ENCODE measurements around the gene CAB39L. TPM values are rescaled to one million over a fixed set of nuclear protein-coding genes. Genes with fewer than 3 reads are reported as not detected.

CAB39L gene
- polyA plus RNA-seq, 2 of the 4 experiments (the other 2 are of a cell fraction): 2.3 to 5.2 TPM

DNA sequence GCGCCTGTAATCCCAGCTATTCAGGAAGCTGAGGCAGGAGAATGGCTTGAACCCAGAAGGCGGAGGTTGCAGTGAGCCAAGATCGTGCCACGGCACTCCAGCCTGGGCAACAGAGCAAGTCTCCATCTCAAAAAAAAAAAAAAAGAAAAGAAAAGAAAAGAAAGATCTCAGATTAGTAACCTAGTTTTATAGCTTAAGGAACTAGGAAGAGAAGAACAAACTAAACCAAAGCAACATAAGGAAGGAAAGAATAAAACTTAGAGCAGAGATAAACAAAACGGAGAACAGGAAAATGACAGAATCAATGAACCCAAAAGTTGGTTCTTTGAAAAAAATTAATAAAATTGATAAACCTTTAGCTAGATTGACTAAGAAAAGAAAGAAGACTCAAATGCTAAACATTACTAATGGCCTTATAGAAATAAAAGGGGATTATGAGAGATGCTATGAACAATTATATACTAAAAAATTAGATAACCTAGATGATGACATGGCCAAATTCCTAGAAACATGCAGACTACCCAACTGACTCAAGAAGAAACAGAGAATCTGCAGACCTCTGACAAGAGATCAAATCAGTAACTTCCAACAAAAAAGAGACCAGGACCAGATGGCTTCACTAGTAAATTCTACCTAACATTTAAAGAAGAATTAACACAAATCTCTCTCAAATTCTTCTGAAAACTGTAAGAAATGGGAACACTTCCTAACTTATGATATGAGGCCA, 127.9 kb downstream of the CAB39L start:
- POLR2A ChIA-PET: no interaction called here
- FAIRE-seq: no peak
- Histone ChIP-seq H3K4me2 (no peak overlapping the region), H3K4me1 (peaks cover 13% of the 10 kb centered on the region), H3K27ac (no peak overlapping the region), H3K9me3 (no peaks in the 10 kb centered on the region), H3K4me3 (no peak overlapping the region)
- no peak for DNase-seq (ENCODE audit: low read depth in 1 of 2, low spot score in 1 of 2)
- no peak for ATAC-seq
- TF ChIP-seq HOXA7 (CRISPR knock-in tag; IDR thresholded peaks at IDR 0.05): no peak
- no peak for TF ChIP-seq RARB (CRISPR knock-in tag; IDR thresholded peaks at IDR 0.05)
- TF ChIP-seq ZSCAN20 (CRISPR knock-in tag; IDR thresholded peaks at IDR 0.05): no peak
- no peak for TF ChIP-seq NR3C1 (IDR thresholded peaks at IDR 0.05)
- no peak for TF ChIP-seq TP53 (CRISPR knock-in tag; IDR thresholded peaks at IDR 0.05)
- TF ChIP-seq CHD2 (IDR thresholded peaks at IDR 0.05; ENCODE audit: low read length, partially characterized antibody): no peak
- no peak for TF ChIP-seq PHF8 (IDR thresholded peaks at IDR 0.05; ENCODE audit: borderline replicate concordance, low read depth)
- no peak for TF ChIP-seq HDAC2 (IDR thresholded peaks at IDR 0.05)
- TF ChIP-seq, protein P1, sequence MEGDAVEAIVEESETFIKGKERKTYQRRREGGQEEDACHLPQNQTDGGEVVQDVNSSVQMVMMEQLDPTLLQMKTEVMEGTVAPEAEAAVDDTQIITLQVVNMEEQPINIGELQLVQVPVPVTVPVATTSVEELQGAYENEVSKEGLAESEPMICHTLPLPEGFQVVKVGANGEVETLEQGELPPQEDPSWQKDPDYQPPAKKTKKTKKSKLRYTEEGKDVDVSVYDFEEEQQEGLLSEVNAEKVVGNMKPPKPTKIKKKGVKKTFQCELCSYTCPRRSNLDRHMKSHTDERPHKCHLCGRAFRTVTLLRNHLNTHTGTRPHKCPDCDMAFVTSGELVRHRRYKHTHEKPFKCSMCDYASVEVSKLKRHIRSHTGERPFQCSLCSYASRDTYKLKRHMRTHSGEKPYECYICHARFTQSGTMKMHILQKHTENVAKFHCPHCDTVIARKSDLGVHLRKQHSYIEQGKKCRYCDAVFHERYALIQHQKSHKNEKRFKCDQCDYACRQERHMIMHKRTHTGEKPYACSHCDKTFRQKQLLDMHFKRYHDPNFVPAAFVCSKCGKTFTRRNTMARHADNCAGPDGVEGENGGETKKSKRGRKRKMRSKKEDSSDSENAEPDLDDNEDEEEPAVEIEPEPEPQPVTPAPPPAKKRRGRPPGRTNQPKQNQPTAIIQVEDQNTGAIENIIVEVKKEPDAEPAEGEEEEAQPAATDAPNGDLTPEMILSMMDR (IDR thresholded peaks at IDR 0.05): no peak
- no peak for TF ChIP-seq EHF (CRISPR knock-in tag; IDR thresholded peaks at IDR 0.05)
- TF ChIP-seq ZFP36 (IDR thresholded peaks at IDR 0.05; ENCODE audit: borderline replicate concordance, partially characterized antibody): no peak
- TF ChIP-seq CEBPB (IDR thresholded peaks at IDR 0.05): no peak
- TF ChIP-seq KDM1A (IDR thresholded peaks at IDR 0.05; ENCODE audit: low read depth): no peak
- TF ChIP-seq KDM5A (IDR thresholded peaks at IDR 0.05): no peak
- TF ChIP-seq MAFK (IDR thresholded peaks at IDR 0.05; ENCODE audit: partially characterized antibody): no peak
- no peak for TF ChIP-seq HOXB13 (CRISPR knock-in tag; IDR thresholded peaks at IDR 0.05; ENCODE audit: low read depth)
- CTCF ChIA-PET: interaction anchor here (0.7 to 1.1 kb wide), 2 partner anchors 128 to 130 kb away, joined by 3 to 4 read pairs; partner anchors contain the start of genes CAB39L and SETDB2
- 87% methylated on average over 5 of the region's 5 CpGs for WGBS (ENCODE audit: missing lambda C conversion rate)

DNA sequence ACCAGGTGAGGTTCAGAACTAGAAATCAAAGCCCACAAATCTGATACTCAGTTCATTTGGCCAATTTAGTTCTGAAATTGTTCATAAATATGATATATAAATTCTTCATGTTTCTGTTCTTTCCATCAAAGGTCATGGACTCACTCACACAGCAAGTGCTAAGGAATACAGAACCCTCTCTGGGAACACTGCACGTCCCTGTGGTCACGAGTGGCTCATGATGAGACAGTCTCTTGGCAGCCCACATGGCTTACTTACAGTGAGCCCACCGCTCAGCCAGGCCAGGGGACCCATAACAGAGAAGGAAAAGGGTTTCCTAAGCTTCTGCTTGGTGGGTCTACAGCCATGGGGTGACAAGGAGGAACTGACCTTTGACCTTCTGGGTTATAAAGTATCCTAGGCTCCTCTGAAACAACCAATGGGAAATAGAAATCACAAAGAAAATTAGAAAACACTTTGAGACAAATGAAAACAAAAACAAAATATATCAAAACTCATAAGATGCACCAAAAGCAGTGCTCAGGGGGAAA, 128.8 kb downstream of the CAB39L start:
- 97% methylated on average over 3 of the region's 3 CpGs for WGBS (ENCODE audit: missing lambda C conversion rate)
- no peak overlapping the region for H3K4me2 ChIP-seq
- CTCF ChIA-PET: interaction anchor here (0.5 to 2.6 kb wide), 3 partner anchors 14 to 129 kb away, joined by 3 to 15 read pairs (median 3); partner anchors contain the start of genes CAB39L and SETDB2
- no peaks in the 10 kb centered on the region for H3K9me3 ChIP-seq
- FAIRE-seq: no peak
- no peak overlapping the region for H3K27ac ChIP-seq
- no peak for ATAC-seq
- TF ChIP-seq PHF8 (IDR thresholded peaks at IDR 0.05; ENCODE audit: borderline replicate concordance, low read depth) (no peak), RCOR1 (IDR thresholded peaks at IDR 0.05; ENCODE audit: low read depth, low read length) (no peak), POLR2AphosphoS2 (conservative IDR thresholded peaks at IDR 0.05; ENCODE audit: low read length) (no peak), RAD21 (conservative IDR thresholded peaks at IDR 0.05 in 1 of 2, IDR thresholded peaks at IDR 0.05 in 1 of 2) (no peak), NPAS2 (CRISPR knock-in tag; IDR thresholded peaks at IDR 0.05; ENCODE audit: borderline replicate concordance) (no peak), HOXA7 (CRISPR knock-in tag; IDR thresholded peaks at IDR 0.05) (no peak), SMC3 (IDR thresholded peaks at IDR 0.05) (no peak), ZC3H11A (IDR thresholded peaks at IDR 0.05) (no peak), JUNB (IDR thresholded peaks at IDR 0.05) (no peak), KDM1A (IDR thresholded peaks at IDR 0.05; ENCODE audit: low read depth) (no peak), HOXB5 (CRISPR knock-in tag; IDR thresholded peaks at IDR 0.05) (no peak), HDAC2 (IDR thresholded peaks at IDR 0.05) (no peak)
- TF ChIP-seq, protein P2, sequence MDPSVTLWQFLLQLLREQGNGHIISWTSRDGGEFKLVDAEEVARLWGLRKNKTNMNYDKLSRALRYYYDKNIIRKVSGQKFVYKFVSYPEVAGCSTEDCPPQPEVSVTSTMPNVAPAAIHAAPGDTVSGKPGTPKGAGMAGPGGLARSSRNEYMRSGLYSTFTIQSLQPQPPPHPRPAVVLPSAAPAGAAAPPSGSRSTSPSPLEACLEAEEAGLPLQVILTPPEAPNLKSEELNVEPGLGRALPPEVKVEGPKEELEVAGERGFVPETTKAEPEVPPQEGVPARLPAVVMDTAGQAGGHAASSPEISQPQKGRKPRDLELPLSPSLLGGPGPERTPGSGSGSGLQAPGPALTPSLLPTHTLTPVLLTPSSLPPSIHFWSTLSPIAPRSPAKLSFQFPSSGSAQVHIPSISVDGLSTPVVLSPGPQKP (IDR thresholded peaks at IDR 0.05; ENCODE audit: low read depth, low read length): no peak
- TF ChIP-seq, protein P3, sequence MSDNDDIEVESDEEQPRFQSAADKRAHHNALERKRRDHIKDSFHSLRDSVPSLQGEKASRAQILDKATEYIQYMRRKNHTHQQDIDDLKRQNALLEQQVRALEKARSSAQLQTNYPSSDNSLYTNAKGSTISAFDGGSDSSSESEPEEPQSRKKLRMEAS (IDR thresholded peaks at IDR 0.05): no peak
- TF ChIP-seq, protein P4, sequence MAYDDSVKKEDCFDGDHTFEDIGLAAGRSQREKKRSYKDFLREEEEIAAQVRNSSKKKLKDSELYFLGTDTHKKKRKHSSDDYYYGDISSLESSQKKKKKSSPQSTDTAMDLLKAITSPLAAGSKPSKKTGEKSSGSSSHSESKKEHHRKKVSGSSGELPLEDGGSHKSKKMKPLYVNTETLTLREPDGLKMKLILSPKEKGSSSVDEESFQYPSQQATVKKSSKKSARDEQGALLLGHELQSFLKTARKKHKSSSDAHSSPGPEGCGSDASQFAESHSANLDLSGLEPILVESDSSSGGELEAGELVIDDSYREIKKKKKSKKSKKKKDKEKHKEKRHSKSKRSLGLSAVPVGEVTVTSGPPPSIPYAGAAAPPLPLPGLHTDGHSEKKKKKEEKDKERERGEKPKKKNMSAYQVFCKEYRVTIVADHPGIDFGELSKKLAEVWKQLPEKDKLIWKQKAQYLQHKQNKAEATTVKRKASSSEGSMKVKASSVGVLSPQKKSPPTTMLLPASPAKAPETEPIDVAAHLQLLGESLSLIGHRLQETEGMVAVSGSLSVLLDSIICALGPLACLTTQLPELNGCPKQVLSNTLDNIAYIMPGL (CRISPR knock-in tag; IDR thresholded peaks at IDR 0.05; ENCODE audit: borderline replicate concordance): no peak
- TF ChIP-seq, protein P1 (IDR thresholded peaks at IDR 0.05): no peak
- TF ChIP-seq, protein P5, sequence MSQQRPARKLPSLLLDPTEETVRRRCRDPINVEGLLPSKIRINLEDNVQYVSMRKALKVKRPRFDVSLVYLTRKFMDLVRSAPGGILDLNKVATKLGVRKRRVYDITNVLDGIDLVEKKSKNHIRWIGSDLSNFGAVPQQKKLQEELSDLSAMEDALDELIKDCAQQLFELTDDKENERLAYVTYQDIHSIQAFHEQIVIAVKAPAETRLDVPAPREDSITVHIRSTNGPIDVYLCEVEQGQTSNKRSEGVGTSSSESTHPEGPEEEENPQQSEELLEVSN (IDR thresholded peaks at IDR 0.05; ENCODE audit: borderline replicate concordance, low read depth): no peak
- DNase-seq (ENCODE audit: low read depth in 1 of 2, low spot score in 1 of 2): no peak
- no peak overlapping the region for H3K4me3 ChIP-seq
- peaks cover 13% of the 10 kb centered on the region for H3K4me1 ChIP-seq
- POLR2A ChIA-PET: interaction anchor here (1.0 kb wide), 1 partner anchor 180 kb away, joined by 3 read pairs; the partner anchor contains the start of gene PHF11
